DOHH2 (cell line): ENCODE data around the gene DHX16.
"Not testable (repeated sequence)": the region's sequence is repeated elsewhere in the genome, so short reads cannot be mapped to it uniquely, and the experiment has no call there.

ENCODE experiments used
- CTCF ChIP-seq: fragments of 200-600 bp; sonication (generic); IDR thresholded peaks from one replicate; pipeline ENCODE4 v1.5.1; 2014; ENCODE audit warnings: antibody characterized with exemption, mild to moderate bottlenecking, low read depth, low read length; ENCODE audit not compliant: poor library complexity, severe bottlenecking
- EZH2phosphoT487 ChIP-seq: fragments of 200-600 bp; sonication (generic); IDR thresholded peaks from 2 replicates; pipeline ENCODE4 v1.6.1; 2017; ENCODE audit warnings: borderline replicate concordance, mild to moderate bottlenecking, antibody characterized with exemption, low read length, moderate library complexity, mixed read lengths

DNA sequence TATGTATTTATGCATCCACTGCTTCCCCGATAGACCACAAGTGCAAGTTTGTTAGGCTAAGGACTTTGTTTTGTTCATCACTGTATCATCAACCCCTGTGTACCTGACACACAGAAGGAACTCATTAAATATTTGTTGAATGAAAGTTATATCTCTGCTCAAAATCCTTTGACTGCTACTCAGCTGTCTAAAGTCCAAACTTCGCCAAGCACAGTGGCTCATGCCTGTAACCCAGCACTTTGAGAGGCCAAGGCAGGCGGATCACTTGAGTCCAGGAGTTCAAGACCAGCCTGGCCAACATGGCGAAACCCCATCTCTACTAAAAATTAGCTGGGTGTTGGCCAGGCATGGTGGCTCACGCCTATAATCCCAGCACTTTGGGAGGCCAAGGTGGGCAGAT, 14.9 kb downstream of the DHX16 start:
- not testable (repeated sequence) for TF ChIP-seq CTCF, EZH2phosphoT487
